Panc1 (cell line): ENCODE data around the gene STEAP1B. TPM values are rescaled to one million over a fixed set of nuclear protein-coding genes. Genes with fewer than 3 reads are reported as not detected.
"Not testable (repeated sequence)": the region's sequence is repeated elsewhere in the genome, so short reads cannot be mapped to it uniquely, and the experiment has no call there.

ENCODE experiments used
- ATAC-seq: fragments of 200-7000 bp; cut with Tn5 transposase; 2 replicates; pipeline ENCODE4 v1.9.1; 2020; ENCODE audit warnings: mild to moderate bottlenecking, moderate library complexity
- Bru-seq: library from RNA; stranded (reverse); fragments of 400-500 nt; gene quantifications from one replicate; lab custom pipeline; 2021; lab: Mats Ljungman, UMichigan
- BruChase-seq, 2 experiments: library from RNA; stranded (reverse); fragments of 400-500 nt; gene quantifications; one replicate each; lab custom pipeline; 2021; lab: Mats Ljungman, UMichigan
- BruUV-seq: library from RNA; stranded (reverse); fragments of 400-500 nt; replicated peaks from 2 replicates; lab custom pipeline; 2021; lab: Mats Ljungman, UMichigan
- CTCF ChIA-PET: fragments of 300-600 bp; sonication (Branson Sonifier 250); formaldehyde crosslinking; loops from one replicate; lab custom pipeline; 2022; ENCODE audit warnings: antibody characterized with exemption; lab: Charles Lee
- POLR2A ChIA-PET: fragments of 300-600 bp; sonication (Branson Sonifier 250); formaldehyde crosslinking; loops from one replicate; lab custom pipeline; 2022; ENCODE audit warnings: antibody characterized with exemption; lab: Charles Lee
- DNase-seq: peaks from one replicate; pipeline ENCODE4 v3.0.0-alpha.2; 2010; ENCODE audit warnings: low read depth, low spot score
- H3K27ac ChIP-seq: 2 replicates; pipeline ENCODE4 v1.5.1; 2011; ENCODE audit warnings: mild to moderate bottlenecking, low read length, inconsistent platforms
- H3K27me3 ChIP-seq: fragments of 200-500 bp; sonication (Bioruptor generic); 2 replicates; pipeline ENCODE4 v1.6.0; 2014; ENCODE audit warnings: low read length, inconsistent platforms; ENCODE audit not compliant: control insufficient read depth, insufficient read depth
- H3K36me3 ChIP-seq: fragments of 200-500 bp; sonication (Bioruptor generic); 2 replicates; pipeline ENCODE4 v1.5.1; 2014; ENCODE audit warnings: inconsistent platforms, mild to moderate bottlenecking, low read length, moderate library complexity; ENCODE audit not compliant: control insufficient read depth, insufficient read depth
- H3K4me1 ChIP-seq: 2 replicates; pipeline ENCODE4 v1.5.1; 2011; ENCODE audit warnings: inconsistent platforms, mild to moderate bottlenecking, low read length, moderate library complexity; ENCODE audit not compliant: control insufficient read depth, insufficient read depth
- H3K4me3 ChIP-seq, 2 experiments: 2 replicates each; pipeline ENCODE4 v1.5.1; 2011 to 2012; ENCODE audit warnings: low read depth in 2 of 2, low read length in 2 of 2, mild to moderate bottlenecking in 2 of 2, inconsistent platforms in 1 of 2, moderate library complexity in 1 of 2
- H3K9me3 ChIP-seq: fragments of 200-500 bp; sonication (Bioruptor generic); 2 replicates; pipeline ENCODE4 v1.5.1; 2014; ENCODE audit warnings: low read depth, mild to moderate bottlenecking, inconsistent platforms, low read length, moderate library complexity; ENCODE audit not compliant: control insufficient read depth, insufficient read depth
- POLR2AphosphoS5 ChIP-seq: IDR thresholded peaks from 2 replicates; pipeline ENCODE4 v1.6.1; 2012; ENCODE audit warnings: mild to moderate bottlenecking, low read depth, low read length, moderate library complexity
- SIN3A ChIP-seq: IDR thresholded peaks from 2 replicates; pipeline ENCODE4 v1.6.1; 2012; ENCODE audit warnings: low read depth, mild to moderate bottlenecking, low read length, moderate library complexity, borderline replicate concordance; ENCODE audit not compliant: insufficient read depth
- TCF7L2 ChIP-seq: IDR thresholded peaks from 2 replicates; pipeline ENCODE4 v1.6.1; 2011; ENCODE audit warnings: mild to moderate bottlenecking, low read depth, low read length, inconsistent platforms
- in situ Hi-C: cut with HindIII; loops from 2 replicates; pipeline ENCODE4 v1.10.0; 2016; ENCODE audit warnings: low sequenced_read_pairs, low pct_unique_long_range_greater_than_20kb
- intact Hi-C: fragments of 100-400 bp; cut with micrococcal nuclease; formaldehyde crosslinking; loops from one replicate; pipeline ENCODE4 v1.10.0; 2022; ENCODE audit not compliant: unreplicated experiment
- long read RNA-seq: library from polyadenylated mRNA; unstranded; transcript quantifications from one replicate; pipeline ENCODE4 v2.0.0, GENCODE V29; 2021; ENCODE audit not compliant: unreplicated experiment
- polyA plus RNA-seq: library from polyadenylated mRNA; unstranded; fragments of >200 nt; gene quantifications from one replicate; pipeline ENCODE4 v1.2.1, GENCODE V29; 2012; ENCODE audit warnings: missing spikeins; ENCODE audit not compliant: insufficient read length
- total RNA-seq: library from RNA; stranded (reverse); gene quantifications from one replicate; pipeline ENCODE4 v1.2.1, GENCODE V29; 2021; ENCODE audit not compliant: unreplicated experiment
- TF ChIP-seq, protein P1 (sequence below), 2 experiments: IDR thresholded peaks; 2 replicates each; pipeline ENCODE4 v1.6.1; 2011 to 2012; ENCODE audit warnings: low read depth in 2 of 2, control low read depth in 1 of 2, low read length in 1 of 2, mild to moderate bottlenecking in 1 of 2, moderate library complexity in 1 of 2; ENCODE audit not compliant: insufficient read depth in 1 of 2
- TF ChIP-seq, protein P2 (sequence below): fragments of 450-650 bp; IDR thresholded peaks from 2 replicates; pipeline ENCODE4 v1.5.1; 2017; ENCODE audit warnings: mild to moderate bottlenecking

STEAP1B gene
- 3.3 TPM for total RNA-seq
- polyA plus RNA-seq = 1.6 TPM
- percentile 39 among the genes with signal in this experiment for Bru-seq, nascent RNA
- percentile 43 among the genes with signal in this experiment for BruChase-seq, experiment 1, labeled RNA remaining after a 2-hour chase
- percentile 38 among the genes with signal in this experiment for BruChase-seq, experiment 2, labeled RNA remaining after a 6-hour chase
- long read RNA-seq, partial matches to known transcripts = 0 of 6 reads
- long read RNA-seq, other reads (novel, unspliced or antisense) = 6 of 6 reads

DNA sequence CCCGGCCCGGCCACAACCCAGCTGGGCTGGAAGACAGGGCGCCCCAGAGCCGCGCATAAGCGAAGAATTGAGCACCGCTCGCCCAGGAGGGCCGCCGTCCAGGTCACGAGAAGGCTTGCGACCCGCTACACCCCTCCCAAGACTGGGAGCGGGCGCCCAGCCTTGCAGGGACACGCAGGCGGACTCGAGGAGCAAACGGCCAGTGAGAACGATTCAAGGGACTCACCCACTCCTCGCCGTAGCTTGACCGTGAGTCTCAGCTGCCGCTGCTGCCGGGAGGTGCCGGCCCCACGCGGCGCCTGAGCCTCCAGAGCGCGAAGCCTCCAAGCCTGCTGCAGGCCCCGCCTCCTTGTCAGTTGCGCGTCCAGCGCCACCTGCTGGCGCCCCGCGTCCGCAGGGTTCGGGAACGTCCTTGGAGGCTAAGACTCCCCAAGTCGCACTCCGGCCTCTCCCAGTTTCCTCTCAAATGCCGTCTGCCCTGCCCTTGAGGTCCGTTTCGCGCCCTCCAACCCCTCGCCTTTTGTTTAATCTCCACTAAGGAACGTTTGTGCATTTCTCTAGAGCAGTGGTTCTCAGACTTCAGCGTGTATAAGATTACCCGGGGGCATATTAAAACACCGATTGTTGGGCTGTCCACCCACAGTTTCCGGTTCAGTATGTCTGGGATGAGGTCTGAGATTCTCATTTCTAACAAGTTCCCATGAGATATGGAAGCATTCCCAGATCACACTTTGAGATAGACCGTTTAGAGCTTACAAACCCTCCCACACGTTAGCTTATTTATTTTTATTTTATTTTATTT lies at the start of gene STEAP1B:
Gene STEAP1B (minus strand): TSS at position 301 of the 802 bp plus-strand sequence. CDS start 5,333 bp downstream, outside the sequence.
- H3K27ac ChIP-seq, in situ Hi-C loops, H3K36me3 ChIP-seq, H3K4me1 ChIP-seq, BruUV-seq, POLR2A ChIA-PET, H3K27me3 ChIP-seq, H3K9me3 ChIP-seq: not testable (repeated sequence)
- TF ChIP-seq SIN3A = 0 out of 2 replicates have a peak, but pooled peaks have one; percentile 3
- TF ChIP-seq, protein P1, sequence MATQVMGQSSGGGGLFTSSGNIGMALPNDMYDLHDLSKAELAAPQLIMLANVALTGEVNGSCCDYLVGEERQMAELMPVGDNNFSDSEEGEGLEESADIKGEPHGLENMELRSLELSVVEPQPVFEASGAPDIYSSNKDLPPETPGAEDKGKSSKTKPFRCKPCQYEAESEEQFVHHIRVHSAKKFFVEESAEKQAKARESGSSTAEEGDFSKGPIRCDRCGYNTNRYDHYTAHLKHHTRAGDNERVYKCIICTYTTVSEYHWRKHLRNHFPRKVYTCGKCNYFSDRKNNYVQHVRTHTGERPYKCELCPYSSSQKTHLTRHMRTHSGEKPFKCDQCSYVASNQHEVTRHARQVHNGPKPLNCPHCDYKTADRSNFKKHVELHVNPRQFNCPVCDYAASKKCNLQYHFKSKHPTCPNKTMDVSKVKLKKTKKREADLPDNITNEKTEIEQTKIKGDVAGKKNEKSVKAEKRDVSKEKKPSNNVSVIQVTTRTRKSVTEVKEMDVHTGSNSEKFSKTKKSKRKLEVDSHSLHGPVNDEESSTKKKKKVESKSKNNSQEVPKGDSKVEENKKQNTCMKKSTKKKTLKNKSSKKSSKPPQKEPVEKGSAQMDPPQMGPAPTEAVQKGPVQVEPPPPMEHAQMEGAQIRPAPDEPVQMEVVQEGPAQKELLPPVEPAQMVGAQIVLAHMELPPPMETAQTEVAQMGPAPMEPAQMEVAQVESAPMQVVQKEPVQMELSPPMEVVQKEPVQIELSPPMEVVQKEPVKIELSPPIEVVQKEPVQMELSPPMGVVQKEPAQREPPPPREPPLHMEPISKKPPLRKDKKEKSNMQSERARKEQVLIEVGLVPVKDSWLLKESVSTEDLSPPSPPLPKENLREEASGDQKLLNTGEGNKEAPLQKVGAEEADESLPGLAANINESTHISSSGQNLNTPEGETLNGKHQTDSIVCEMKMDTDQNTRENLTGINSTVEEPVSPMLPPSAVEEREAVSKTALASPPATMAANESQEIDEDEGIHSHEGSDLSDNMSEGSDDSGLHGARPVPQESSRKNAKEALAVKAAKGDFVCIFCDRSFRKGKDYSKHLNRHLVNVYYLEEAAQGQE (IDR thresholded peaks at IDR 0.05; ENCODE audit: insufficient read depth in 1 of 2, low read depth in 2 of 2, low read length in 1 of 2) = 0 out of 4 replicates have a peak, but pooled peaks of 1 of the 2 experiments have one; percentile 50
- TF ChIP-seq, protein P2, sequence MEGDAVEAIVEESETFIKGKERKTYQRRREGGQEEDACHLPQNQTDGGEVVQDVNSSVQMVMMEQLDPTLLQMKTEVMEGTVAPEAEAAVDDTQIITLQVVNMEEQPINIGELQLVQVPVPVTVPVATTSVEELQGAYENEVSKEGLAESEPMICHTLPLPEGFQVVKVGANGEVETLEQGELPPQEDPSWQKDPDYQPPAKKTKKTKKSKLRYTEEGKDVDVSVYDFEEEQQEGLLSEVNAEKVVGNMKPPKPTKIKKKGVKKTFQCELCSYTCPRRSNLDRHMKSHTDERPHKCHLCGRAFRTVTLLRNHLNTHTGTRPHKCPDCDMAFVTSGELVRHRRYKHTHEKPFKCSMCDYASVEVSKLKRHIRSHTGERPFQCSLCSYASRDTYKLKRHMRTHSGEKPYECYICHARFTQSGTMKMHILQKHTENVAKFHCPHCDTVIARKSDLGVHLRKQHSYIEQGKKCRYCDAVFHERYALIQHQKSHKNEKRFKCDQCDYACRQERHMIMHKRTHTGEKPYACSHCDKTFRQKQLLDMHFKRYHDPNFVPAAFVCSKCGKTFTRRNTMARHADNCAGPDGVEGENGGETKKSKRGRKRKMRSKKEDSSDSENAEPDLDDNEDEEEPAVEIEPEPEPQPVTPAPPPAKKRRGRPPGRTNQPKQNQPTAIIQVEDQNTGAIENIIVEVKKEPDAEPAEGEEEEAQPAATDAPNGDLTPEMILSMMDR = peak; percentile 88
- intact Hi-C loops = loop anchor here (1.0 kb wide), 1 partner anchor 390 kb away; no protein-coding TSS in a partner anchor
- peak within 1 kb of the TSS; percentile 41 to 58 for H3K4me3 ChIP-seq
- ATAC-seq (peak; percentile 99), DNase-seq (peak; percentile 71)
- CTCF ChIA-PET = interaction anchor here (0.6 to 1.2 kb wide), 2 partner anchors 65 to 390 kb away, joined by 3 to 4 read pairs; no protein-coding TSS in a partner anchor

DNA sequence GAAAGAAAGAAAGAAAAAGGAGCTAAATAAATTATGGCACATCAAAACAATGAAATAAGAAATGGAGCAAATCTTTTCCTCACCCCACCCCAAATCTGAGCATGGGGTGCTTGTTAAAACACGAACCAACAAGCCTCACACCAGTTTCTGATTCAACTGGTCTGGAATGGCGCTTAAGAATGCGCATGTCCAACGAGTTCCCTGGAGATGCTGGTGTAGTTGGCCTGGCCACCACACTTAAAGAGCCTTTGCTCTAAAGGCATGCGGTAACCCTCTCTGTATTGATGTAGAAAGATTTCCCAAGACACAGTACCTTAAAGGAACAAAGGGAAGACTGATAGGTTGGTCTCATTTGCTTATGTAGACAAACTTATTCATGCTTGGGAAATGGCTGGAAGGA lies 49.1 kb upstream of the STEAP1B start:
- in situ Hi-C loops = no loop called here
- no peaks in the 10 kb centered on the region for H3K9me3 ChIP-seq
- DNase-seq = no peak
- no peaks in the 10 kb centered on the region for H3K36me3 ChIP-seq
- TF ChIP-seq, protein P1 (IDR thresholded peaks at IDR 0.05; ENCODE audit: insufficient read depth in 1 of 2, low read depth in 2 of 2, low read length in 1 of 2) = no peak
- TF ChIP-seq SIN3A (no peak), POLR2AphosphoS5 (no peak), TCF7L2 (no peak)
- TF ChIP-seq, protein P2 = no peak
- ChIA-PET CTCF (no interaction called here), POLR2A (no interaction called here)
- H3K27ac ChIP-seq = no peak overlapping the region
- peaks cover 46% of the 10 kb centered on the region for H3K27me3 ChIP-seq
- ATAC-seq = 0 out of 2 replicates have a peak, but pooled peaks have one; percentile 33
- no TSS peak for BruUV-seq
- H3K4me3 ChIP-seq = no peak overlapping the region
- intact Hi-C loops = no loop called here
- no peaks in the 10 kb centered on the region; the same call in 1 of the 2 replicates for H3K4me1 ChIP-seq
